ENCODE measurements around the gene ZNF543. TPM values are rescaled to one million over a fixed set of nuclear protein-coding genes. Genes with fewer than 3 reads are reported as not detected.

Gene ZNF543
- total RNA-seq: 16.7 and 19.6 TPM in 2 replicates
- total RNA-seq (2013): 17.1 TPM
- 4.0 and 4.6 TPM in 2 replicates for polyA plus RNA-seq
- 14.2 and 15.1 TPM in 2 replicates for polyA minus RNA-seq

DNA sequence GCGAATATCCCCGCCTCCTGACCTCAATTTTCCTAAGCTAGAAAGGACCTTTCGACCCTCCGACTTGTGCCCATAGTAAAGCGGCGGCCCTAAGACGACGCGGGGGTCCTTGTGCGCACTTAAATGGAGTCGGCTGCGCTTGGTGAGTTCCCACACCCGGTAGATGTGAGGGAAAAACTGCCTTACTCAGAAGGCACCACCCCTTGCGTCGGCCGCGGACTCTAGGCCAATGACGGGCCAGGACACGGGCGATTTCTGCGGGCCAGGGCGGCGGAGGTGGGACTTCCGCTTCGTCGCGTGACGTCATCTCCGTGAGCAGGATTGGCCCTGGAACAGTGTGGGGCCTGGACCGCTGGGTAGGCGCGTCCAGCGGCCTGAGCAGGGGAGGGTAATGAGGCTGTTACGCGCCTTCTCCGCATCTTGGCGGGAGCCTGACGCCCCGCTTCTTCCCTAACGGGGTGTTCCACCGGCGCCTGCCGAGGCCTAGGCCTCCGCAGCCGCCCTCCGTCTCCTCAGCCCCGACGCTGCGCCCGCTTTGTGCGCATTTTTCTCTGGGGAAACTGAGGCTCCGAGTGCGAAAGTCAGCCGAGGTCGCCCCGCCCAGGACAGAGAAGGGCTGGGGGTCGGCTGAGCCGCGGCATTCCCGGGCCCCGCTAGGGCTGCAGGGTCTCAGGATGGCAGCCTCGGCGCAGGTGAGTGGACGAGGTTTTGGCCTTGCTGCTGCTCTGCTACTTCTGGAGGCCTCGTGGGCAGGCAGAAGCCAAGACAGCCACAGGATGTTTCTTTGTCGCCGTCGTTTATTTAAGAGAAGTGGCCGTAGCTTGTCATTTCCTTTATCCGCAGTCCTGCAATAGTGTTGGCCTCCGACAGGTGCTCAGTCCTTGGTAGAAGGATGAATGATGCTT is at the start of gene ZNF543:
ZNF543 (plus strand) TSS at position 293 of the 905 bp plus-strand sequence; CDS start at position 675, 382 bp downstream.
- ATAC-seq (ENCODE audit: low read depth) (peak; percentile 98), DNase-seq (peak; percentile 96)
- TF ChIP-seq CTCF (IDR thresholded peaks at IDR 0.05) (no peak), EZH2 (IDR thresholded peaks at IDR 0.05; ENCODE audit: borderline replicate concordance, insufficient read depth, low read depth, low read length, poor library complexity, severe bottlenecking) (no peak)
- WGBS (ENCODE audit: insufficient coverage): 1% methylated on average over 65 of the region's 71 CpGs
- Histone ChIP-seq H3K4me2 (replicated peaks; ENCODE audit: low read depth, low read length, poor library complexity, severe bottlenecking) (peak within 1 kb of the TSS; percentile 96), H3K27ac (ENCODE audit: low read length in 2 of 2) (peak within 1 kb of the TSS; percentile 85 to 89), H4K20me1 (ENCODE audit: control insufficient read depth, insufficient read depth, low read length, poor library complexity, severe bottlenecking) (no peaks in the 10 kb centered on the region), H2AFZ (ENCODE audit: insufficient read depth, low read depth, low read length, poor library complexity, severe bottlenecking) (peak within 1 kb of the TSS; percentile 93), H3K4me3 (ENCODE audit: control extremely low read depth in 1 of 5, extremely low read depth in 1 of 5, insufficient read depth in 1 of 5, low read depth in 2 of 5, low read length in 4 of 5) (peak within 1 kb of the TSS; percentile 50 to 95 (median 89)), H3K36me3 (replicated peaks in 1 of 2; ENCODE audit: control extremely low read depth in 1 of 2, control insufficient read depth in 1 of 2, extremely low read depth in 1 of 2, insufficient read depth in 2 of 2, low read length in 1 of 2) (peaks cover 0 to 20% of the 10 kb centered on the region in 2 experiments), H3K4me1 (ENCODE audit: control insufficient read depth in 2 of 2, insufficient read depth in 2 of 2, low read length in 2 of 2) (peaks cover 19 to 23% of the 10 kb centered on the region in 2 donors), H3K27me3 (replicated peaks in 1 of 4; ENCODE audit: control extremely low read depth in 1 of 4, control insufficient read depth in 3 of 4, insufficient read depth in 4 of 4, low read length in 3 of 4) (peaks cover 0 to 21% (median 13%) of the 10 kb centered on the region in 4 experiments), H3K9ac (ENCODE audit: low read length) (peak within 1 kb of the TSS; percentile 99), H3K79me2 (ENCODE audit: control insufficient read depth, insufficient read depth, low read length) (peaks cover 34% of the 10 kb centered on the region), H3K9me3 (ENCODE audit: control extremely low read depth in 1 of 3, control insufficient read depth in 2 of 3, insufficient read depth in 1 of 3, low read length in 2 of 3) (peaks cover 0 to 9% (median 2%) of the 10 kb centered on the region in 3 donors)
- H3K9me3 Mint-ChIP-seq (ENCODE audit: insufficient read depth): peaks cover 3% of the 10 kb centered on the region
- intact Hi-C loops (cut with micrococcal nuclease): loop anchor here (1.0 kb wide), 5 partner anchors 31 to 80 kb away; partner anchors contain the start of genes TRAPPC2B, ZNF304, ZNF460 and ZNF547
- H3K27me3 Mint-ChIP-seq: peaks cover 24% of the 10 kb centered on the region
- peaks cover 32% of the 10 kb centered on the region for H3K4me1 Mint-ChIP-seq
- H3K27ac Mint-ChIP-seq: peak within 1 kb of the TSS; percentile 96
- peak within 1 kb of the TSS; percentile 93 for H3K4me3 Mint-ChIP-seq
- CTCF ChIA-PET: no interaction called here
- POLR2A ChIA-PET: interaction anchor here (0.6 to 0.9 kb wide), 3 partner anchors 23 to 40 kb away, joined by 4 read pairs; partner anchors contain the start of gene ZNF460

- WGBS (ENCODE audit: insufficient coverage): 100% methylated on average over 6 of the region's 8 CpGs
- Histone ChIP-seq H3K4me2 (replicated peaks; ENCODE audit: low read depth, low read length, poor library complexity, severe bottlenecking) (no peak overlapping the region), H3K27me3 (replicated peaks in 1 of 4; ENCODE audit: control extremely low read depth in 1 of 4, control insufficient read depth in 3 of 4, insufficient read depth in 4 of 4, low read length in 3 of 4) (no peaks in the 10 kb centered on the region), H3K27ac (ENCODE audit: low read length in 2 of 2) (no peak overlapping the region), H3K79me2 (ENCODE audit: control insufficient read depth, insufficient read depth, low read length) (no peaks in the 10 kb centered on the region), H4K20me1 (ENCODE audit: control insufficient read depth, insufficient read depth, low read length, poor library complexity, severe bottlenecking) (no peaks in the 10 kb centered on the region), H3K36me3 (replicated peaks in 1 of 2; ENCODE audit: control extremely low read depth in 1 of 2, control insufficient read depth in 1 of 2, extremely low read depth in 1 of 2, insufficient read depth in 2 of 2, low read length in 1 of 2) (peaks cover 3 to 8% of the 10 kb centered on the region in 2 experiments), H3K9ac (ENCODE audit: low read length) (no peak overlapping the region), H2AFZ (ENCODE audit: insufficient read depth, low read depth, low read length, poor library complexity, severe bottlenecking) (no peak overlapping the region), H3K4me3 (ENCODE audit: control extremely low read depth in 1 of 5, extremely low read depth in 1 of 5, insufficient read depth in 1 of 5, low read depth in 2 of 5, low read length in 4 of 5) (no peak overlapping the region), H3K4me1 (ENCODE audit: control insufficient read depth in 2 of 2, insufficient read depth in 2 of 2, low read length in 2 of 2) (peaks cover 0 to 20% of the 10 kb centered on the region in 2 donors), H3K9me3 (ENCODE audit: control extremely low read depth in 1 of 3, control insufficient read depth in 2 of 3, insufficient read depth in 1 of 3, low read length in 2 of 3) (no peaks in the 10 kb centered on the region)
- no peak for ATAC-seq (ENCODE audit: low read depth)
- ChIA-PET CTCF (no interaction called here), POLR2A (no interaction called here)
- peaks cover 26% of the 10 kb centered on the region for H3K4me1 Mint-ChIP-seq
- DNase-seq: no peak
- H3K27me3 Mint-ChIP-seq: no peaks in the 10 kb centered on the region
- H3K4me3 Mint-ChIP-seq: no peak overlapping the region
- H3K27ac Mint-ChIP-seq: no peak overlapping the region
- no peaks in the 10 kb centered on the region for H3K9me3 Mint-ChIP-seq (ENCODE audit: insufficient read depth)
- intact Hi-C loops (cut with micrococcal nuclease): no loop called here
- TF ChIP-seq EZH2 (IDR thresholded peaks at IDR 0.05; ENCODE audit: borderline replicate concordance, insufficient read depth, low read depth, low read length, poor library complexity, severe bottlenecking): no peak
- no peak for TF ChIP-seq CTCF (IDR thresholded peaks at IDR 0.05)
Measured at GRCh38 chr19:57271280-57271679, 49.0 kb upstream of the ZNF543 start.

All from B cell (primary cell).